GM12878 (cell line): Measurements from ENCODE around the gene DPP9. TPM values are rescaled to one million over a fixed set of nuclear protein-coding genes. Genes with fewer than 3 reads are reported as not detected.

Experiments used
- ATAC-seq: fragments of 200-7000 bp; cut with Tn5 transposase; 3 replicates; pipeline ENCODE4 v1.9.1; 2020; ENCODE audit warnings: mild to moderate bottlenecking, moderate library complexity
- BruUV-seq: library from RNA; stranded (reverse); fragments of 400-500 nt; replicated peaks from 2 replicates; lab custom pipeline; 2021; lab: Mats Ljungman, UMichigan
- CTCF ChIA-PET: fragments of 300-600 bp; sonication (Branson Sonifier 250); formaldehyde crosslinking; extraction: SDS; loops from one replicate; lab custom pipeline; 2021; ENCODE audit warnings: inconsistent platforms; lab: Yijun Ruan, JAX
- POLR2A ChIA-PET: fragments of 350-600 bp; formaldehyde crosslinking; extraction: SDS; loops from one replicate; lab custom pipeline; 2021; ENCODE audit warnings: inconsistent platforms; lab: Charles Lee
- RAD21 ChIA-PET: fragments of 300-600 bp; sonication (Branson Sonifier 250); formaldehyde crosslinking; loops from one replicate; lab custom pipeline; 2023; ENCODE audit warnings: antibody characterized with exemption; ENCODE audit not compliant: unreplicated experiment; lab: Charles Lee
- SMC1A ChIA-PET: fragments of 300-600 bp; sonication (Branson Sonifier 250); formaldehyde crosslinking; loops from one replicate; lab custom pipeline; 2023; ENCODE audit not compliant: unreplicated experiment, uncharacterized antibody; lab: Charles Lee
- DNase-seq: peaks from one replicate; pipeline ENCODE4 v3.0.0-alpha.2; 2011; ENCODE audit warnings: low read depth, low spot score
- FAIRE-seq: peaks from 3 replicates; lab custom pipeline; 2011; peaks lifted over from hg19 to GRCh38; lab: Jason Lieb, UNC
- H2AFZ ChIP-seq: 2 replicates; pipeline ENCODE4 v1.6.0; 2011; ENCODE audit warnings: low read depth, low read length, control low read depth; ENCODE audit not compliant: control insufficient read depth
- H3K27ac ChIP-seq: 2 replicates; pipeline ENCODE4 v1.5.1; 2011; ENCODE audit warnings: control low read depth; ENCODE audit not compliant: control insufficient read depth, insufficient read depth
- H3K27me3 ChIP-seq, 2 experiments: replicated peaks in 1 of 2; 2 replicates each; pipeline versions ENCODE4 v1.6.0 to v1.6.1; 2011; ENCODE audit warnings: low read length in 1 of 2; ENCODE audit not compliant: control insufficient read depth in 2 of 2, insufficient read depth in 2 of 2
- H3K36me3 ChIP-seq, 2 experiments: 2 replicates each; pipeline ENCODE4 v1.5.1; 2011; ENCODE audit warnings: low read length in 1 of 2; ENCODE audit not compliant: control insufficient read depth in 2 of 2, insufficient read depth in 2 of 2
- H3K4me1 ChIP-seq: 2 replicates; pipeline ENCODE4 v1.6.1; 2011; ENCODE audit warnings: mild to moderate bottlenecking, low read length, moderate library complexity, mixed read lengths; ENCODE audit not compliant: control insufficient read depth, insufficient read depth
- H3K4me2 ChIP-seq: 2 replicates; pipeline ENCODE4 v1.6.0; 2011; ENCODE audit warnings: control low read depth; ENCODE audit not compliant: control insufficient read depth, insufficient read depth
- H3K4me3 ChIP-seq: fragments of 200-600 bp; sonication (generic); 2 replicates; pipeline ENCODE4 v1.5.1; 2016
- H3K79me2 ChIP-seq: 2 replicates; pipeline ENCODE4 v1.6.0; 2011; ENCODE audit warnings: low read length; ENCODE audit not compliant: control insufficient read depth, insufficient read depth
- H3K9ac ChIP-seq: 2 replicates; pipeline ENCODE4 v1.8.0; 2011; ENCODE audit warnings: low read length, control low read depth, mixed read lengths; ENCODE audit not compliant: control insufficient read depth, insufficient read depth
- H3K9me3 ChIP-seq: replicated peaks from 3 replicates; pipeline ENCODE4 v1.5.1; 2011; ENCODE audit warnings: mild to moderate bottlenecking, low read length; ENCODE audit not compliant: control insufficient read depth, insufficient read depth
- H4K20me1 ChIP-seq: 2 replicates; pipeline ENCODE4 v1.6.0; 2011; ENCODE audit not compliant: control insufficient read depth, insufficient read depth
- BACH1 ChIP-seq: fragments of 450-650 bp; IDR thresholded peaks from 2 replicates; pipeline ENCODE4 v1.6.1; 2017; ENCODE audit warnings: mild to moderate bottlenecking, borderline replicate concordance
- CTCF ChIP-seq, 3 experiments: IDR thresholded peaks in 2 of 3; conservative IDR thresholded peaks in 1 of 3; 2 replicates each; pipeline ENCODE4 v1.5.1; 2011; ENCODE audit warnings: low read depth in 3 of 3, low read length in 3 of 3, mild to moderate bottlenecking in 3 of 3, control low read depth in 2 of 3, moderate library complexity in 2 of 3, inconsistent platforms in 1 of 3, mixed read lengths in 1 of 3; ENCODE audit not compliant: control insufficient read depth in 2 of 3, insufficient read depth in 1 of 3; ENCODE audit errors: extremely low read depth in 1 of 3
- LARP7 ChIP-seq: fragments of 450-650 bp; IDR thresholded peaks from 2 replicates; pipeline ENCODE4 v1.6.1; 2017; ENCODE audit warnings: mild to moderate bottlenecking
- MXI1 ChIP-seq: fragments of 150-350 bp; IDR thresholded peaks from 2 replicates; pipeline ENCODE4 v1.6.1; 2011; ENCODE audit warnings: low read depth, mild to moderate bottlenecking, inconsistent platforms, low read length, improper control_type of control experiment
- NBN ChIP-seq: fragments of 450-650 bp; IDR thresholded peaks from 2 replicates; pipeline ENCODE4 v1.6.1; 2016
- PAX5 ChIP-seq: IDR thresholded peaks from 2 replicates; pipeline ENCODE4 v1.6.1; 2011; ENCODE audit warnings: low read depth, low read length, borderline replicate concordance
- POU2F2 ChIP-seq: IDR thresholded peaks from 3 replicates; pipeline ENCODE4 v1.6.1; 2011; ENCODE audit warnings: low read depth, mild to moderate bottlenecking, low read length, borderline replicate concordance
- RAD21 ChIP-seq: IDR thresholded peaks from 2 replicates; pipeline ENCODE4 v1.6.1; 2011; ENCODE audit warnings: mild to moderate bottlenecking, low read depth, low read length, moderate library complexity; ENCODE audit not compliant: insufficient read depth
- RB1 ChIP-seq: fragments of 450-650 bp; formaldehyde crosslinking; IDR thresholded peaks from 2 replicates; pipeline ENCODE4 v1.6.1; 2017; ENCODE audit warnings: mild to moderate bottlenecking, borderline replicate concordance
- SIN3A ChIP-seq: IDR thresholded peaks from 2 replicates; pipeline ENCODE4 v1.6.1; 2012; ENCODE audit warnings: low read depth, low read length, improper control_type of control experiment
- SKIL ChIP-seq: fragments of 450-650 bp; IDR thresholded peaks from 2 replicates; pipeline ENCODE4 v1.6.1; 2017; ENCODE audit warnings: mild to moderate bottlenecking, low read depth, inconsistent platforms; ENCODE audit not compliant: poor library complexity, severe bottlenecking
- SMC3 ChIP-seq: IDR thresholded peaks from 2 replicates; pipeline ENCODE4 v1.6.1; 2011; ENCODE audit warnings: low read length, improper control_type of control experiment, borderline replicate concordance
- SP1 ChIP-seq: IDR thresholded peaks from one replicate; pipeline ENCODE4 v1.6.1; 2011; ENCODE audit warnings: low read depth, low read length
- SUPT20H ChIP-seq: IDR thresholded peaks from 2 replicates; pipeline ENCODE4 v1.6.1; 2011; ENCODE audit warnings: low read depth, mild to moderate bottlenecking, low read length, moderate library complexity, borderline replicate concordance; ENCODE audit not compliant: control insufficient read depth
- WRNIP1 ChIP-seq: IDR thresholded peaks from 2 replicates; pipeline ENCODE4 v1.6.1; 2011; ENCODE audit warnings: low read depth, low read length, improper control_type of control experiment, borderline replicate concordance
- ZBED1 ChIP-seq: IDR thresholded peaks from 2 replicates; pipeline ENCODE4 v1.6.1; 2016; ENCODE audit warnings: borderline replicate concordance
- WGBS: methylation state at CpG from one replicate; pipeline ENCODE4 v1.1.6; 2016; ENCODE audit warnings: low lambda C conversion rate; ENCODE audit not compliant: insufficient replicate concordance, insufficient coverage; ENCODE audit errors: missing lambda C conversion rate; 5-methylcytosine and 5-hydroxymethylcytosine counted together
- in situ Hi-C: fragments of 300-500 bp; cut with MboI; formaldehyde crosslinking; loops from 9 replicates; pipeline ENCODE4 v1.14.3; 2018; ENCODE audit warnings: mixed read lengths
- intact Hi-C: fragments of 100-400 bp; cut with micrococcal nuclease; formaldehyde crosslinking; loops from one replicate; pipeline ENCODE4 v1.14.2; 2022; ENCODE audit not compliant: unreplicated experiment
- polyA plus RNA-seq, 11 experiments: library from polyadenylated mRNA; depleted of rRNA in 4 of 11; unstranded in 6 of 11; stranded (reverse) in 5 of 11; fragments of >200 nt; fragmentation: Nextera tagmentation in 4 of 11; fragmentation: Illumina TruSeq in 1 of 11; extraction: Ambion mirVana in 4 of 11; extraction: Trizol in 1 of 11; gene quantifications; 1 replicate in 1 of 11; 2 replicates in 10 of 11; pipeline versions ENCODE4 v1.2.1 to v1.2.3, GENCODE V29; 2011 to 2016; ENCODE audit warnings: inconsistent platforms in 2 of 11, missing spikeins in 2 of 11, low read depth in 1 of 11
- total RNA-seq, 4 experiments: library from RNA; depleted of rRNA in 3 of 4; stranded (reverse); fragments of >200 nt in 3 of 4; fragmentation: Illumina TruSeq in 1 of 4; extraction: Trizol in 1 of 4; gene quantifications; 2 replicates each; pipeline versions ENCODE4 v1.2.1 to v1.2.3, GENCODE V29; 2013 to 2021

DPP9 gene
- total and polyA plus RNA-seq, 10 of the 15 experiments (the other 5 are each of a cell fraction or from before 2014, with no cell fraction given), result 0.64 to 58.6 (median 27.6) TPM

GRCh38 chr19:4732680-4733114 lies 9.1 kb upstream of the DPP9 start:
- intact Hi-C loops, result loop anchor here (1.0 to 5.0 kb wide), 4 partner anchors 40 to 300 kb away; partner anchors contain the start of gene FEM1A
- peak; percentile 86 for FAIRE-seq
- CTCF ChIA-PET, result interaction anchor here (0.9 to 7.3 kb wide), 11 partner anchors 8 to 235 kb away, joined by 3 to 160 read pairs (median 4); partner anchors contain the start of gene FEM1A

More at GRCh38 chr19:4732680-4733114, 9.1 kb upstream of the DPP9 start:
- no peaks in the 10 kb centered on the region for H4K20me1 ChIP-seq
- H3K9ac ChIP-seq, result no peak overlapping the region
- in situ Hi-C loops, result loop anchor here (5.0 kb wide), 1 partner anchor 60 kb away; the partner anchor contains the start of gene FEM1A
- H3K79me2 ChIP-seq, result no peaks in the 10 kb centered on the region
- 20% methylated on average over 8 of the region's 8 CpGs for WGBS
- no peak for DNase-seq
- ATAC-seq, result peak; percentile 97
- no peak overlapping the region for H3K4me3 ChIP-seq
- H3K36me3 ChIP-seq, result no peaks in the 10 kb centered on the region
- no peaks in the 10 kb centered on the region for H3K27me3 ChIP-seq
- SMC1A ChIA-PET, result interaction anchor here (0.6 to 7.3 kb wide), 6 partner anchors 28 to 72 kb away, joined by 3 to 87 read pairs (median 6); partner anchors contain the start of gene FEM1A
- POLR2A ChIA-PET, result interaction anchor here (3.9 kb wide), 1 partner anchor 58 kb away, joined by 21 read pairs; no protein-coding TSS in a partner anchor
- no peak for TF ChIP-seq PAX5
- peak; percentile 75 for TF ChIP-seq RAD21
- peak; percentile 67 to 89 (median 79) for TF ChIP-seq CTCF (IDR thresholded peaks at IDR 0.05 in 2 of 3, conservative IDR thresholded peaks at IDR 0.05 in 1 of 3; ENCODE audit: control insufficient read depth in 2 of 3, extremely low read depth in 1 of 3, insufficient read depth in 1 of 3, low read depth in 3 of 3, low read length in 3 of 3)
- TF ChIP-seq SP1, result no peak
- peak; percentile 61 for TF ChIP-seq NBN
- no peak for TF ChIP-seq LARP7
- TF ChIP-seq MXI1, result no peak
- TF ChIP-seq SKIL, result no peak
- TF ChIP-seq WRNIP1, result no peak
- no peak for TF ChIP-seq POU2F2
- no peak for TF ChIP-seq SUPT20H
- TF ChIP-seq RB1, result no peak
- no peak for TF ChIP-seq BACH1
- no peak for TF ChIP-seq SIN3A
- TF ChIP-seq SMC3, result peak; percentile 64
- TF ChIP-seq ZBED1, result no peak
- H3K9me3 ChIP-seq, result no peaks in the 10 kb centered on the region
- RAD21 ChIA-PET, result interaction anchor here (2.1 to 3.7 kb wide), 2 partner anchors 58 to 71 kb away, joined by 9 to 65 read pairs; partner anchors contain the start of gene FEM1A
- H2AFZ ChIP-seq, result peak overlapping the region; percentile 51
- H3K4me2 ChIP-seq, result no peak overlapping the region
- H3K27ac ChIP-seq, result no peak overlapping the region
- no peaks in the 10 kb centered on the region for H3K4me1 ChIP-seq
- BruUV-seq, result no TSS peak
